MM.1S (cell line): ENCODE measurements around the gene BCL11B.

ENCODE experiments used
- CTCF ChIP-seq: fragments of 300-600 bp; sonication (generic); IDR thresholded peaks from 2 replicates; pipeline ENCODE4 v1.5.1; 2016; ENCODE audit warnings: antibody characterized with exemption, low read length, mixed read lengths
- EZH2 ChIP-seq: fragments of 300-600 bp; sonication (generic); optimal IDR thresholded peaks from 2 replicates; pipeline ENCODE3; 2017; ENCODE audit warnings: low read depth, mild to moderate bottlenecking, antibody characterized with exemption, low read length, mixed read lengths

- TF ChIP-seq CTCF = no peak
- TF ChIP-seq EZH2 = no peak
These were observed 3.2 kb upstream of the BCL11B start for GRCh38 chr14:99275222-99275584.
